GM23338 (cell line): ENCODE data around the gene VSIG10L2.

ENCODE experiments used
- CREB1 ChIP-seq: fragments of 250-450 bp; sonication (Bioruptor Pico); IDR thresholded peaks from 2 replicates; pipeline ENCODE4 v1.5.0; 2020; ENCODE audit warnings: low read depth, mild to moderate bottlenecking, moderate library complexity
- CTCF ChIP-seq, 2 experiments: fragments of 200-600 bp in 1 of 2; sonication (generic) in 1 of 2; conservative IDR thresholded peaks; 2 replicates each; pipeline versions ENCODE4 v1.5.1 to v1.6.1; 2016 to 2017; ENCODE audit warnings: antibody characterized with exemption in 2 of 2, low read depth in 2 of 2, mild to moderate bottlenecking in 2 of 2, moderate library complexity in 1 of 2
- ETS1 ChIP-seq: IDR thresholded peaks from 2 replicates; pipeline ENCODE4 v1.6.1; 2016; ENCODE audit warnings: antibody characterized with exemption
- EZH2 ChIP-seq: fragments of 200-600 bp; sonication (generic); IDR thresholded peaks from one replicate; pipeline ENCODE4 v1.8.0; 2017; ENCODE audit warnings: antibody characterized with exemption, mild to moderate bottlenecking, low read depth; ENCODE audit not compliant: unreplicated experiment
- EZH2phosphoT487 ChIP-seq: fragments of 200-600 bp; sonication (generic); IDR thresholded peaks from one replicate; pipeline ENCODE4 v1.8.1; 2018; ENCODE audit warnings: antibody characterized with exemption; ENCODE audit not compliant: unreplicated experiment
- JUNB ChIP-seq: IDR thresholded peaks from one replicate; pipeline ENCODE4 v1.6.1; 2016; ENCODE audit warnings: antibody characterized with exemption; ENCODE audit not compliant: unreplicated experiment
- NANOG ChIP-seq: IDR thresholded peaks from 2 replicates; pipeline ENCODE4 v1.6.1; 2016; ENCODE audit warnings: antibody characterized with exemption, borderline replicate concordance
- POLR2AphosphoS5 ChIP-seq: IDR thresholded peaks from 2 replicates; pipeline ENCODE4 v1.6.1; 2016; ENCODE audit warnings: antibody characterized with exemption, low read depth
- REST ChIP-seq: IDR thresholded peaks from one replicate; pipeline ENCODE4 v1.6.1; 2018; ENCODE audit warnings: antibody characterized with exemption; ENCODE audit not compliant: unreplicated experiment
- STAT1 ChIP-seq: IDR thresholded peaks from one replicate; pipeline ENCODE4 v1.6.1; 2016; ENCODE audit warnings: antibody characterized with exemption; ENCODE audit not compliant: unreplicated experiment
- ZNF114 ChIP-seq: fragments of 250-450 bp; sonication (Bioruptor Pico); IDR thresholded peaks from 2 replicates; pipeline ENCODE4 v1.5.0; 2020; ENCODE audit warnings: mild to moderate bottlenecking, moderate library complexity
- ZNF331 ChIP-seq: fragments of 250-450 bp; sonication (Bioruptor Pico); IDR thresholded peaks from 2 replicates; pipeline ENCODE4 v1.5.0; 2020; ENCODE audit warnings: low read depth, mild to moderate bottlenecking, moderate library complexity
- ZNF462 ChIP-seq: fragments of 250-450 bp; sonication (Bioruptor Pico); IDR thresholded peaks from 2 replicates; pipeline ENCODE4 v1.5.0; 2020; ENCODE audit warnings: mild to moderate bottlenecking, moderate library complexity

GRCh38 chr11:125931668-125932067, 14.2 kb upstream of the VSIG10L2 start:
- TF ChIP-seq CTCF (conservative IDR thresholded peaks at IDR 0.05; ENCODE audit: low read depth in 2 of 2) (no peak), POLR2AphosphoS5 (no peak), REST (no peak), ZNF331 (CRISPR knock-in tag) (no peak), EZH2 (no peak), CREB1 (CRISPR knock-in tag) (no peak), EZH2phosphoT487 (no peak), NANOG (no peak), ZNF114 (no peak), JUNB (no peak), ZNF462 (CRISPR knock-in tag) (no peak), STAT1 (no peak), ETS1 (no peak)
